Neural cell (in vitro differentiated cells): ENCODE results near the gene RHCE.
"Not testable (repeated sequence)": the region's sequence is repeated elsewhere in the genome, so short reads cannot be mapped to it uniquely, and the experiment has no call there.

Experiments
- CTCF ChIP-seq: fragments of 450-650 bp; IDR thresholded peaks from 2 replicates; pipeline ENCODE4 v1.5.1; 2014; ENCODE audit warnings: antibody characterized with exemption, mild to moderate bottlenecking, moderate library complexity; ENCODE audit not compliant: poor library complexity, severe bottlenecking
- EP300 ChIP-seq: fragments of 450-650 bp; conservative IDR thresholded peaks from 2 replicates; pipeline ENCODE4 v1.6.1; 2014; ENCODE audit warnings: antibody characterized with exemption, mild to moderate bottlenecking, moderate library complexity; ENCODE audit not compliant: poor library complexity, severe bottlenecking

- TF ChIP-seq CTCF, EP300: not testable (repeated sequence)
Observed at GRCh38 chr1:25412872-25413623, 7.6 kb downstream of the RHCE start.
